CD14-positive monocyte (primary cell): ENCODE measurements around the gene MAST1. TPM values are rescaled to one million over a fixed set of nuclear protein-coding genes. Genes with fewer than 3 reads are reported as not detected.

ENCODE experiments used
- DNase-seq, 3 donors: peaks; one replicate each; pipeline ENCODE4 v3.0.0-alpha.2; 2011 to 2022
- H2AFZ ChIP-seq: 2 replicates; pipeline ENCODE4 v1.6.0; 2012; ENCODE audit warnings: mild to moderate bottlenecking, low read depth, low read length, inconsistent platforms; ENCODE audit not compliant: insufficient read depth, poor library complexity, severe bottlenecking
- H3K27ac ChIP-seq, 2 donors: 1 replicate in 1 of 2; 2 replicates in 1 of 2; pipeline ENCODE4 v1.5.1; 2012 to 2013; ENCODE audit warnings: low read length in 2 of 2, control low read depth in 1 of 2, inconsistent platforms in 1 of 2, low read depth in 1 of 2, mild to moderate bottlenecking in 1 of 2
- H3K27me3 ChIP-seq, 2 donors: one replicate each; pipeline versions ENCODE4 v1.6.0 to v1.6.1; 2011 to 2013; ENCODE audit warnings: low read length in 2 of 2; ENCODE audit not compliant: control insufficient read depth in 2 of 2, insufficient read depth in 2 of 2
- H3K36me3 ChIP-seq, 2 donors: replicated peaks in 1 of 2; 1 replicate in 1 of 2; 2 replicates in 1 of 2; pipeline versions ENCODE4 v1.5.1 to v1.6.1; 2012 to 2013; ENCODE audit warnings: low read length in 2 of 2, control low read depth in 1 of 2, inconsistent platforms in 1 of 2, mild to moderate bottlenecking in 1 of 2; ENCODE audit not compliant: insufficient read depth in 2 of 2, control insufficient read depth in 1 of 2
- H3K4me1 ChIP-seq, 2 donors: 1 replicate in 1 of 2; 2 replicates in 1 of 2; pipeline versions ENCODE4 v1.5.1 to v1.6.1; 2012 to 2013; ENCODE audit warnings: low read length in 2 of 2, control low read depth in 1 of 2, inconsistent platforms in 1 of 2, mild to moderate bottlenecking in 1 of 2, moderate library complexity in 1 of 2; ENCODE audit not compliant: insufficient read depth in 2 of 2, control insufficient read depth in 1 of 2
- H3K4me2 ChIP-seq: replicated peaks from 2 replicates; pipeline ENCODE3; 2012; ENCODE audit warnings: low read length, moderate library complexity, mild to moderate bottlenecking; ENCODE audit not compliant: poor library complexity, severe bottlenecking; ENCODE audit errors: extremely low read depth
- H3K4me3 ChIP-seq, 3 experiments: fragments of 200-600 bp in 1 of 3; sonication (generic) in 1 of 3; replicated peaks in 1 of 3; 1 replicate in 2 of 3; 2 replicates in 1 of 3; pipeline ENCODE4 v1.5.1; 2011 to 2013; ENCODE audit warnings: low read length in 3 of 3, mild to moderate bottlenecking in 3 of 3, control low read depth in 2 of 3, low read depth in 2 of 3, inconsistent platforms in 1 of 3, moderate library complexity in 1 of 3
- H3K79me2 ChIP-seq: 2 replicates; pipeline ENCODE4 v1.6.0; 2012; ENCODE audit warnings: mild to moderate bottlenecking, control low read depth, inconsistent platforms, low read length, moderate library complexity; ENCODE audit not compliant: insufficient read depth
- H3K9ac ChIP-seq: 2 replicates; pipeline ENCODE4 v1.6.0; 2017; ENCODE audit warnings: low read length, mild to moderate bottlenecking; ENCODE audit not compliant: insufficient read depth, poor library complexity, severe bottlenecking
- H3K9me3 ChIP-seq, 2 donors: replicated peaks in 1 of 2; 1 replicate in 1 of 2; 2 replicates in 1 of 2; pipeline versions ENCODE4 v1.5.1 to v1.6.1; 2012 to 2013; ENCODE audit warnings: low read length in 2 of 2, control low read depth in 1 of 2; ENCODE audit not compliant: control insufficient read depth in 1 of 2, insufficient read depth in 1 of 2
- H4K20me1 ChIP-seq: 2 replicates; pipeline ENCODE4 v1.6.0; 2012; ENCODE audit warnings: mild to moderate bottlenecking, low read length, control low read depth, moderate library complexity; ENCODE audit not compliant: insufficient read depth
- H3K27ac Mint-ChIP-seq, 7 donors: one replicate each; pipeline ENCODE4 v1.8.0; 2020; ENCODE audit warnings: mild to moderate bottlenecking in 7 of 7, mixed read lengths in 7 of 7, moderate library complexity in 6 of 7, inconsistent platforms in 2 of 7
- H3K27me3 Mint-ChIP-seq, 3 donors: one replicate each; pipeline ENCODE4 v1.8.0; 2021 to 2022; ENCODE audit warnings: low read depth in 3 of 3, mild to moderate bottlenecking in 3 of 3, mixed read lengths in 3 of 3, moderate library complexity in 3 of 3, inconsistent platforms in 1 of 3
- H3K36me3 Mint-ChIP-seq, 2 donors: one replicate each; pipeline ENCODE4 v1.8.0; 2020; ENCODE audit warnings: mixed read lengths in 2 of 2, inconsistent platforms in 1 of 2, mild to moderate bottlenecking in 1 of 2
- H3K4me1 Mint-ChIP-seq: one replicate; pipeline ENCODE4 v1.8.0; 2020; ENCODE audit warnings: mild to moderate bottlenecking, mixed read lengths
- H3K4me3 Mint-ChIP-seq, 2 donors: one replicate each; pipeline ENCODE4 v1.8.0; 2020; ENCODE audit warnings: mild to moderate bottlenecking in 2 of 2, mixed read lengths in 2 of 2, moderate library complexity in 1 of 2
- H3K9me3 Mint-ChIP-seq, 7 donors: one replicate each; pipeline ENCODE4 v1.8.0; 2020 to 2022; ENCODE audit warnings: mixed read lengths in 7 of 7, mild to moderate bottlenecking in 6 of 7, moderate library complexity in 6 of 7, inconsistent platforms in 2 of 7
- WGBS: methylation state at CpG from one replicate; pipeline ENCODE4 v1.1.5; 2013; ENCODE audit warnings: missing lambda C conversion rate; ENCODE audit not compliant: insufficient coverage; 5-methylcytosine and 5-hydroxymethylcytosine counted together
- intact Hi-C, 2 donors: fragments of 100-400 bp; cut with micrococcal nuclease; formaldehyde crosslinking; loops; one replicate each; pipeline versions ENCODE4 v1.15.0 to v1.15.1; 2023
- polyA plus RNA-seq, 3 donors: library from polyadenylated mRNA; depleted of rRNA in 1 of 3; unstranded in 2 of 3; stranded (reverse) in 1 of 3; fragments of 300-500 nt in 2 of 3; fragments of >200 nt in 1 of 3; fragmentation: Illumina TruSeq in 2 of 3; gene quantifications; 1 replicate in 2 of 3; 2 replicates in 1 of 3; pipeline ENCODE4 v1.2.3, GENCODE V29; 2012 to 2021
- TF ChIP-seq, protein P1 (sequence below): fragments of 200-600 bp; IDR thresholded peaks from one replicate; pipeline ENCODE4 v1.8.0; 2022; ENCODE audit warnings: antibody characterized with exemption, mild to moderate bottlenecking

MAST1 gene
- polyA plus RNA-seq, 3 donors = 0.28 to 3.6 (median 1.1) TPM

GRCh38 chr19:12886651-12886968 lies 48.3 kb downstream of the MAST1 start:
- H3K27me3 ChIP-seq = peaks cover 0 to 6% of the 10 kb centered on the region in 2 donors
- peak overlapping the region; percentile 24 to 70 for H3K4me3 Mint-ChIP-seq
- H3K9me3 Mint-ChIP-seq = peaks cover 8 to 29% (median 18%) of the 10 kb centered on the region in 7 donors
- no peak overlapping the region for H3K4me3 ChIP-seq
- peak overlapping the region in 1 of 7 donors; percentile 44 for H3K27ac Mint-ChIP-seq
- no peak overlapping the region for H3K4me2 ChIP-seq
- H3K27ac ChIP-seq = no peak overlapping the region
- peaks cover 3% of the 10 kb centered on the region for H4K20me1 ChIP-seq
- H3K9me3 ChIP-seq = peaks cover 4 to 21% of the 10 kb centered on the region in 2 donors
- 100% methylated on average over 1 of the region's 5 CpGs for WGBS
- peaks cover 52% of the 10 kb centered on the region for H3K4me1 Mint-ChIP-seq
- H3K27me3 Mint-ChIP-seq = peaks cover 7 to 19% (median 16%) of the 10 kb centered on the region in 3 donors
- no peaks in the 10 kb centered on the region for H3K36me3 ChIP-seq
- no peak overlapping the region for H2AFZ ChIP-seq
- intact Hi-C loops = loop anchor here in 1 of 2 donors (10.0 kb wide), 2 partner anchors 48 to 78 kb away; partner anchors contain the start of genes CALR, DAND5 and FARSA
- H3K4me1 ChIP-seq = peaks cover 57 to 62% of the 10 kb centered on the region in 2 donors
- H3K9ac ChIP-seq = no peak overlapping the region
- TF ChIP-seq, protein P1, sequence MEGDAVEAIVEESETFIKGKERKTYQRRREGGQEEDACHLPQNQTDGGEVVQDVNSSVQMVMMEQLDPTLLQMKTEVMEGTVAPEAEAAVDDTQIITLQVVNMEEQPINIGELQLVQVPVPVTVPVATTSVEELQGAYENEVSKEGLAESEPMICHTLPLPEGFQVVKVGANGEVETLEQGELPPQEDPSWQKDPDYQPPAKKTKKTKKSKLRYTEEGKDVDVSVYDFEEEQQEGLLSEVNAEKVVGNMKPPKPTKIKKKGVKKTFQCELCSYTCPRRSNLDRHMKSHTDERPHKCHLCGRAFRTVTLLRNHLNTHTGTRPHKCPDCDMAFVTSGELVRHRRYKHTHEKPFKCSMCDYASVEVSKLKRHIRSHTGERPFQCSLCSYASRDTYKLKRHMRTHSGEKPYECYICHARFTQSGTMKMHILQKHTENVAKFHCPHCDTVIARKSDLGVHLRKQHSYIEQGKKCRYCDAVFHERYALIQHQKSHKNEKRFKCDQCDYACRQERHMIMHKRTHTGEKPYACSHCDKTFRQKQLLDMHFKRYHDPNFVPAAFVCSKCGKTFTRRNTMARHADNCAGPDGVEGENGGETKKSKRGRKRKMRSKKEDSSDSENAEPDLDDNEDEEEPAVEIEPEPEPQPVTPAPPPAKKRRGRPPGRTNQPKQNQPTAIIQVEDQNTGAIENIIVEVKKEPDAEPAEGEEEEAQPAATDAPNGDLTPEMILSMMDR = no peak
- H3K36me3 Mint-ChIP-seq = no peaks in the 10 kb centered on the region
- H3K79me2 ChIP-seq = peaks cover 6% of the 10 kb centered on the region
- no peak for DNase-seq

GRCh38 chr19:12886969-12887747 lies 48.8 kb downstream of the MAST1 start, which contains the start of gene KLF1:
Gene KLF1 (minus strand): TSS chr19:12887201. CDS start chr19:12887140, 61 bp downstream.
- peaks cover 52% of the 10 kb centered on the region for H3K4me1 Mint-ChIP-seq
- peak within 1 kb of the TSS; percentile 70 for H3K4me2 ChIP-seq
- H3K4me1 ChIP-seq = peaks cover 55 to 62% of the 10 kb centered on the region in 2 donors
- intact Hi-C loops = loop anchor here in 1 of 2 donors (10.0 kb wide), 2 partner anchors 48 to 78 kb away; partner anchors contain the start of genes CALR, DAND5 and FARSA
- DNase-seq = no peak
- H3K9ac ChIP-seq = peak within 1 kb of the TSS; percentile 56
- H3K4me3 Mint-ChIP-seq = peak within 1 kb of the TSS; percentile 34 to 70
- peak within 1 kb of the TSS in 2 of 3 experiments; percentile 22 to 69 for H3K4me3 ChIP-seq
- no peaks in the 10 kb centered on the region for H3K36me3 ChIP-seq
- peaks cover 6% of the 10 kb centered on the region for H4K20me1 ChIP-seq
- peaks cover 0 to 6% of the 10 kb centered on the region in 2 donors for H3K27me3 ChIP-seq
- 87% methylated on average over 13 of the region's 17 CpGs for WGBS
- peak within 1 kb of the TSS; percentile 87 for H2AFZ ChIP-seq
- peaks cover 11% of the 10 kb centered on the region for H3K79me2 ChIP-seq
- H3K27ac Mint-ChIP-seq = peak within 1 kb of the TSS in 1 of 7 donors; percentile 44
- TF ChIP-seq, protein P1 = no peak
- H3K27me3 Mint-ChIP-seq = peaks cover 7 to 19% (median 12%) of the 10 kb centered on the region in 3 donors
- H3K9me3 ChIP-seq = peaks cover 4 to 18% of the 10 kb centered on the region in 2 donors
- peaks cover 8 to 27% (median 13%) of the 10 kb centered on the region in 7 donors for H3K9me3 Mint-ChIP-seq
- H3K27ac ChIP-seq = no peak within 1 kb of the TSS
- H3K36me3 Mint-ChIP-seq = no peaks in the 10 kb centered on the region
